ENCODE data around the gene OR6N2.

The OR6N2 gene

GRCh38 chr1:158800526-158800925 lies 19.5 kb upstream of the OR6N2 start:
- Mint-ChIP-seq H3K4me1 (peaks cover 5% of the 10 kb centered on the region), H3K36me3 (no peaks in the 10 kb centered on the region)

GRCh38 chr1:158799689-158800088 lies 18.7 kb upstream of the OR6N2 start:
- H3K36me3 Mint-ChIP-seq: no peaks in the 10 kb centered on the region
- no peaks in the 10 kb centered on the region for H3K27me3 Mint-ChIP-seq
- peaks cover 5% of the 10 kb centered on the region for H3K4me1 Mint-ChIP-seq
- H3K9me3 Mint-ChIP-seq: no peaks in the 10 kb centered on the region
- H3K4me3 Mint-ChIP-seq: no peak overlapping the region
- ATAC-seq: no peak
- H3K27ac Mint-ChIP-seq: no peak overlapping the region

More at GRCh38 chr1:158800526-158800925, 19.5 kb upstream of the OR6N2 start:
- no peaks in the 10 kb centered on the region for H3K9me3 Mint-ChIP-seq
- no peak overlapping the region for H3K4me3 Mint-ChIP-seq
- no peak for ATAC-seq
- no peaks in the 10 kb centered on the region for H3K27me3 Mint-ChIP-seq
- H3K27ac Mint-ChIP-seq: no peak overlapping the region

- no peaks in the 10 kb centered on the region for H3K9me3 Mint-ChIP-seq
- no peak overlapping the region for H3K4me3 Mint-ChIP-seq
- H3K36me3 Mint-ChIP-seq: no peaks in the 10 kb centered on the region
- no peaks in the 10 kb centered on the region for H3K27me3 Mint-ChIP-seq
- no peak overlapping the region for H3K27ac Mint-ChIP-seq
- peaks cover 5% of the 10 kb centered on the region for H3K4me1 Mint-ChIP-seq
- no peak for ATAC-seq
These were observed 17.5 kb upstream of the OR6N2 start for GRCh38 chr1:158798531-158798930.

GRCh38 chr1:158794247-158794646 lies 13.2 kb upstream of the OR6N2 start:
- no peak overlapping the region for H3K27ac Mint-ChIP-seq
- no peak for ATAC-seq
- no peaks in the 10 kb centered on the region for H3K9me3 Mint-ChIP-seq
- H3K36me3 Mint-ChIP-seq: no peaks in the 10 kb centered on the region
- H3K27me3 Mint-ChIP-seq: no peaks in the 10 kb centered on the region
- H3K4me3 Mint-ChIP-seq: no peak overlapping the region
- H3K4me1 Mint-ChIP-seq: no peaks in the 10 kb centered on the region

GRCh38 chr1:158793604-158794003 lies 12.6 kb upstream of the OR6N2 start:
- Mint-ChIP-seq H3K27ac (no peak overlapping the region), H3K36me3 (no peaks in the 10 kb centered on the region), H3K4me3 (no peak overlapping the region), H3K27me3 (no peaks in the 10 kb centered on the region), H3K4me1 (no peaks in the 10 kb centered on the region), H3K9me3 (peaks cover 2% of the 10 kb centered on the region)
- no peak for ATAC-seq

- H3K4me3 Mint-ChIP-seq: no peak within 1 kb of the TSS
- ATAC-seq: no peak
- H3K27me3 Mint-ChIP-seq: peaks cover 23% of the 10 kb centered on the region
- no peaks in the 10 kb centered on the region for H3K4me1 Mint-ChIP-seq
- peaks cover 4% of the 10 kb centered on the region for H3K9me3 Mint-ChIP-seq
- peaks cover 5% of the 10 kb centered on the region for H3K36me3 Mint-ChIP-seq
- no peak within 1 kb of the TSS for H3K27ac Mint-ChIP-seq
These were observed 8.8 kb downstream of the OR6N2 start, which contains the start of gene OR6N1 for GRCh38 chr1:158771950-158772866. OR6N1 (minus strand) TSS chr1:158772195; CDS start chr1:158766682, 5,513 bp downstream.

- no peaks in the 10 kb centered on the region for H3K36me3 Mint-ChIP-seq
- H3K9me3 Mint-ChIP-seq: peaks cover 6% of the 10 kb centered on the region
- no peak for ATAC-seq
- peaks cover 8% of the 10 kb centered on the region for H3K27me3 Mint-ChIP-seq
- H3K4me1 Mint-ChIP-seq: no peaks in the 10 kb centered on the region
- H3K27ac Mint-ChIP-seq: no peak within 1 kb of the TSS
- no peak within 1 kb of the TSS for H3K4me3 Mint-ChIP-seq
These were observed 26.6 kb downstream of the OR6N2 start, which contains the start of gene OR6K6 for GRCh38 chr1:158754420-158754819. OR6K6 (plus strand) TSS chr1:158754720; CDS start chr1:158754888, 168 bp downstream.

- Mint-ChIP-seq H3K36me3 (no peaks in the 10 kb centered on the region), H3K27me3 (peaks cover 8% of the 10 kb centered on the region), H3K9me3 (peaks cover 2% of the 10 kb centered on the region), H3K4me3 (no peak overlapping the region), H3K27ac (no peak overlapping the region), H3K4me1 (no peaks in the 10 kb centered on the region)
- no peak for ATAC-seq
These were observed 28.8 kb downstream of the OR6N2 start for GRCh38 chr1:158752155-158752712.

GRCh38 chr1:158735848-158736247 lies 45.2 kb downstream of the OR6N2 start:
- ATAC-seq: no peak
- Mint-ChIP-seq H3K36me3 (no peaks in the 10 kb centered on the region), H3K27ac (no peak overlapping the region), H3K4me1 (no peaks in the 10 kb centered on the region), H3K4me3 (no peak overlapping the region), H3K27me3 (peaks cover 13% of the 10 kb centered on the region), H3K9me3 (no peaks in the 10 kb centered on the region)

GRCh38 chr1:158732524-158732923 lies 48.5 kb downstream of the OR6N2 start:
- Mint-ChIP-seq H3K4me3 (no peak overlapping the region), H3K36me3 (no peaks in the 10 kb centered on the region), H3K4me1 (no peaks in the 10 kb centered on the region), H3K27ac (no peak overlapping the region), H3K27me3 (peaks cover 9% of the 10 kb centered on the region), H3K9me3 (no peaks in the 10 kb centered on the region)
- ATAC-seq: no peak

GRCh38 chr1:158731707-158732106 lies 49.3 kb downstream of the OR6N2 start:
- no peak for ATAC-seq
- Mint-ChIP-seq H3K27ac (no peak overlapping the region), H3K9me3 (no peaks in the 10 kb centered on the region), H3K4me3 (no peak overlapping the region), H3K36me3 (no peaks in the 10 kb centered on the region), H3K27me3 (peaks cover 12% of the 10 kb centered on the region), H3K4me1 (no peaks in the 10 kb centered on the region)

GRCh38 chr1:158730453-158730852 lies 50.6 kb downstream of the OR6N2 start:
- H3K9me3 Mint-ChIP-seq: no peaks in the 10 kb centered on the region
- peaks cover 18% of the 10 kb centered on the region for H3K27me3 Mint-ChIP-seq
- no peaks in the 10 kb centered on the region for H3K4me1 Mint-ChIP-seq
- H3K4me3 Mint-ChIP-seq: no peak overlapping the region
- no peak for ATAC-seq
- no peaks in the 10 kb centered on the region for H3K36me3 Mint-ChIP-seq
- H3K27ac Mint-ChIP-seq: no peak overlapping the region

- ATAC-seq: no peak
- H3K4me3 Mint-ChIP-seq: no peak overlapping the region
- H3K4me1 Mint-ChIP-seq: no peaks in the 10 kb centered on the region
- no peaks in the 10 kb centered on the region for H3K9me3 Mint-ChIP-seq
- peaks cover 29% of the 10 kb centered on the region for H3K27me3 Mint-ChIP-seq
- H3K27ac Mint-ChIP-seq: no peak overlapping the region
- no peaks in the 10 kb centered on the region for H3K36me3 Mint-ChIP-seq
These were observed 52.3 kb downstream of the OR6N2 start for GRCh38 chr1:158728510-158729225.

- Mint-ChIP-seq H3K27me3 (peaks cover 55% of the 10 kb centered on the region), H3K36me3 (no peaks in the 10 kb centered on the region), H3K9me3 (no peaks in the 10 kb centered on the region), H3K4me3 (no peak overlapping the region), H3K27ac (no peak overlapping the region), H3K4me1 (no peaks in the 10 kb centered on the region)
- ATAC-seq: no peak
These were observed 56.6 kb downstream of the OR6N2 start for GRCh38 chr1:158724442-158724841.

Measured in stimulated activated memory B cell treated with anti-CD40 and anti-IgM and Interleukin-4, amounts not matched to agents 10 μg/mL and 1 μg/mL and 100 μg/mL, for 72 hours (primary cell).